GM19468 (cell line): ENCODE results near the gene BGN.

Source experiments
- ATAC-seq: cut with Tn5 transposase; IDR thresholded peaks from one replicate; pipeline ENCODE4 v1.9.1; 2021; ENCODE audit warnings: mild to moderate bottlenecking, moderate library complexity, moderate number of reproducible peaks; ENCODE audit not compliant: unreplicated experiment; ENCODE audit errors: extremely low read depth

BGN gene

GRCh38 chrX:153478746-153479145 lies 16.0 kb upstream of the BGN start:
- no peak for ATAC-seq

DNA sequence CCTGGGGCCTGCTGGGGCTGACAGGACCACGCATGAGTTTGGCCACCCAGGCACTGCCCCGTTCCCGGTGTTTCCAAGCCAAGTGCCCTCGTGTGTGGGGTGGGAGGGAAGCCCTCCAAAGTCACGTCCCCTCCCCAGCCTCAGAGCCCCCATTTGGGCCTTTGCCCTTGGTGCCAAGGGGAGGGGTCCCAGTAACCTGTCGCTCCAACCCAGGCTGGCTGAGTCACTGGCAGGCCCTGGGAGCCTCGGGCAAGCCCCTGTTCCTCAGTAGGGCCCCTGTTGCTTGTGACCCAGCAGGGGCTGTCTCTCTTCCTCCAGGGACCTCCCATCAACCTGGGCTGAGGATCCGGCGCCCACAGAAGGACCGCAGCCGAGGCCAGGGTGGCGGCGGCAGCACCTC lies 13.7 kb upstream of the BGN start:
- ATAC-seq = no peak

DNA sequence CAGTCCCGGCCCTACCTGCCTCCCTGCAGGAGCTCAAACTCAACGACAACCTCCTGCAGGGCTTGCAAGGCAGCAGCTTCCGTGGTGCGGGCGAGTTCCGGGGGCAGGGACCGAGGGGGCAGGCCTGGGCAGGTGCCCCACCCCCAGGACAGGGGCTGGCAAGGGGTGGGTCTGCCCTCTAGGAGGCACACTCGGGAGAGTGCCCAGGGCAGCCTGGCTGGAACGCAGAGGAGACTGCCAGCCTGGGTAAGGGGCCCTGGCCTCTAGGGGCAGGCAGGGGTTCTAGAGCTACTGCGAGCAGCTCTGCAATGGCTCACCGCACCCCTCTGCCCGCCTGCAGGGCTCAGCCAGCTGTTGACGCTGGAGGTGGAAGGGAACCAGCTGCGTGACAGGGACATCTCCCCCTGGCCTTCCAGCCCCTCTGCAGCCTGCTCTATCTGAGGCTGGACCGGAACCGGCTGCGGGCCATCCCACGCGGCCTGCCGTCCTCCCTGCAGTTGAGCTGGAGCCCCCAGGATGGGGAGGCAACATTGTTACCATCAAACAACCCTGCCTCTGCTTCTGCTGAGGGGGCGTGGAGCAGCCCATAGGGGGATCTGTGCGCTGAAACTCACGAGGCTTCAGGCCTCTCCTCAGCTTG lies 12.3 kb upstream of the BGN start:
- ATAC-seq = no peak

DNA sequence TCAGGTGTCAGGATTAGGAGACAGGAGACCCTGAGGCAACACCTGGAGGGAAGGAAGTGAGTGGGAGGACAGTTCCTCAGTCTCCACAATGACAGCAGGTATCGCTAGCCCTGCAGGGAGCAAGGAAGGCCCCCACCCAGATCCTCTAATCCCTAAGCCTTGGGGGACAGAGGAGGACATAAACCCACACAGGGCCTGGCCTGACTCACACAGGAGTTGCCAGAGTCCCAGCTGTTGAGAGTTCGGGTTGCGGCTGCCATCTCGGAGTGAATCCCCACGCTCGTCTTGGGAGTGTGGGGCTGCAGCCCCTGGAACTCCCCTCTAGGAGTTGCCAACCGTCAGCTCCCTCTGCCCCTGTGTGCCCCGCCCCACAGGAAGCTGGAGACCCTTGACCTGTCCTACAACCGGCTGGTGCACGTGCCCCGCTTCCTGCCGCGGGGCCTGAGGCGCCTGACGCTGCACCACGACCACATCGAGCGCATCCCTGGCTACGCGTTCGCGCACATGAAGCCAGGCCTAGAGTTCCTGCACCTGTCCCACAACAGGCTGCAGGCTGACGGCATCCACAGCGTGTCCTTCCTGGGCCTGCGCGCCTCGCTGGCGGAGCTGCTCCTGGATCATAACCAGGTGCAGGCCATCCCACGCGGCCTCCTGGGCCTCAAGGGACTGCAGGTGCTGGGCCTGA lies 9.2 kb upstream of the BGN start:
- ATAC-seq = no peak

DNA sequence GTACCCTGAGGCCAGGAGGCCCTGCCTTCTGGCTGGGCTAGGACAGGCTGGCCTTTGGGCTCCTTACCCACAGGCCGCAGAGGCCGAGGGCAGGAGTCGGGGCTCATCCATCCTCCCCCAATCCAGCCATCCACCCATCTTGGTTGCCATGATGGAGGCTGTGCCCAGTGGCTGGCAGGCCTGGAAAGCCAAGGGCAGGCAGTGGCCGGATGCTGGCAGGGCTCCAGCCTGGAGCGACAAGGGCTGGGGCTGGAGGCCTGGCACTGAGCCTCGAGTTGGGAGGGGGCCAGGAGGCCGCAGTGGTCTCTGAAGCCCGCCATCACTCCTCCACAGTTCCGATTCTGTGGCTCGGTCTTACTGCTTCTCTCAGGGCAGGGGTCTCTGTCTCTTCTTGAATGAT lies 8.6 kb upstream of the BGN start:
- ATAC-seq = no peak

DNA sequence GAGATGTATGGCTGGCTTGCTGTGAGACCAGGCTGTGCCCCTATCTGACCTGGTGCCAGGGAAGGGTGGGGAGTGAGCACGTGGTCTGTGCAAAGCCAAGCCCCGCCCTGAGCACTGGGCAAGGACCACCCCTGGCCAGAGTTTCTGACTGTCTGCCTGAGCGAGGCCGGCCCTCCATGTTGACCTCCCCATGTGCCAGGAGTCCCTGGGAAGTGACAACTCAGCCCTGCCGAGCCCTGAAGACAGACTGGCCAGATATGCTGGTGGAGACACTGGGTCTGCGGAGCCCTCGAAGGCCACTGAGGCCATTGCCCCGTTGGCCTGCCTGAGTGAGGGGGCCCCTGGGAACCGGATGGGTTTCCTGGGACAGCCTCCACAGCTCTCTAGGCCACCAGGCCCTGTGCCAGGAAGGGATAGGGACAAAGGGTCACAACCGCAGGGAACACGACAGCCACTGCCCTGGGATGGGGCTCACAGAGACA lies 7.1 kb upstream of the BGN start:
- no peak for ATAC-seq

DNA sequence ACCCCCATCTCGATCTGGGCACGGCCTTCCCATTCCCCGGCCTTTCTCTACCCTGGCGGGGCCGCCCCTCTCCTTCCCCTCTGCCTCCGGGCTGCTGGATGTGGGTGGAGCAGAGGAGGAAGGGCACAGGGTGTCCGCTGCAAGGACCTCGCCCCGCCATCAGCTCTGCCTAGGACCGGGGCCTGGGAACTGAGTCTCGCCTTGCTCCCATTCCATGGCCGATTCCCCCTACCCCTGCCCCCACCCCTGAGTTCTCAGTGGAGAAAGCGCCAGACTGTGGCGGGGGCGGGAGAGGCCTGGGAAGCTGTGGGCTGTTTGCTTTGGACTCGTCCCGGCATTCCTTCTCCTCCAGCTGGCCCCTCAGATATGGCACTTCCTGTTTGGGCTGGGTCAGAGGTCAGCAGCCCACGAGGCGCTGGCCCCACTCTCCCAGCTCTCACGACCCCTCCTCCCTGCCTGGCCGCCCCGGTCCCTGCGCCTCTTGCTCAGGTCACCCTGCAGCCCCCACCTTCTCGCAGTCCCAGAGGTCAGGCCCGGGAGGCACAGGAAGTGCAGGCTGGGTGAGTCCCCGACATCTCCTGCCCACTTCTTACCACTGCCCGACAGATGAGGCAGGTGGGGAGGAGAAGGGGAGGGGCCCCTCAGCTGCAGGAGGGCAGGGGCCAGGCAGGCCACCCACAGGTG lies 6.4 kb upstream of the BGN start:
- ATAC-seq = no peak

DNA sequence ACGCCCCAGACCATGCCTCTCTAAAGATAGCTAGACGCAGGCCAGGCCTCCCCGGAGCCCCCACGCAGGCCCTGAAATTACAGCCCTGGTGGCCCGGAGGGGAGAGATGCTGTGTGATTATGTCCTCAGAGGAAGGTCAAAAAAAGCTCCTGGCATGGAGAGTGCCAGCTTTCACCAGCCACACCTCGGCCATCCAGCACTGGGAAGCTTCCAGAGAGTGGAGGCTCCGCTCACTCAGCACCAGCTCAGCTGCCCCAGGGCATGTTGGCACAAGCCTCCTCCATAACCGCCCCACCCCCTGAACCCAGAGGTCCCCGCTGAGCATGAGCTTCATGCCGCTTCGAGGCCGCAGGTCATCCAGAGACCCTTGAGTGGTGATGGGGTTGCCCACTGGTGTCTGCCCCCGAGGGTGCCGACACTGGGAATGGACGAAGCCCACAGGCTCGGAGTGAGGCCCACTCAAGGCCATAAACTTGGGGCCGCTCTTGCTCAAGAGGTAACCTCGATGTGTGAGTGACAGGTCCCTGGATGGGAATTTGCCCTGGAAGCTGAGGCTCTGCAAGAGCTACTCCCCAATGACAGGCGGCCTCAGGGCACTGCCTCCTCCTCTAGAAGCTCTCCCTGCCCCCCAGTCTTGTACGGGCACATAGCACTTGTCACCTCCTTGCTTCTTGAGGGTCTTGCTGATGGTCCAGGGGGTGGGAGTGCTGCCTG lies 4.4 kb upstream of the BGN start:
- ATAC-seq = no peak

DNA sequence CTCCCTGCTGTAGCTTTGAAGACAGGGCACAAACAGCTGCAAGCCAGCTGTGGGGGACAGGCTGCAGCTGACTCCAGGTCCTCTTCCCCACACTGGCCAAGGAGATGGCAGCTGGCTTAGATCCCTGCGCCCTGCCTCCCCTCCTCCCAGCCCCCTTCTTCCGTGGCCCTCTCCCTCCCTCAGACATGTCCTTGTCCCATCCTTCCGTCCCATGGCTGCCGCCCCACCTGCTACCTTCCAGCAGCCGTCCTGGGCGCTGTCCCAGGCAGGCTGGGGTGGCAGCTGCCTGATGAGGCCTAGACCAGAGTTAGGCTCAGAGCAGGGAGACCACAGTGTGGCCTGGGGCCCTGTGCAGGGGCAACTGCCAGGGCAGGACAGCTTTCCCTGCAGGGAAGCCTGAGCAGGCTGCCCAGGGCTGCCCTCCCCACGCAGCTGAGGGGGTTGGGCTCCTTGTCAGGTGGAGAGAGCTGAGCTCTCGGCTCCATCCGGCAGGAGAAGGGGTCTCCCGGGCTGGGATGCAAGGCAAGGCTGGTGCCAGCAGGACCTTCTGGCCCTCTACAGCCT lies 3.3 kb upstream of the BGN start:
- ATAC-seq = no peak

DNA sequence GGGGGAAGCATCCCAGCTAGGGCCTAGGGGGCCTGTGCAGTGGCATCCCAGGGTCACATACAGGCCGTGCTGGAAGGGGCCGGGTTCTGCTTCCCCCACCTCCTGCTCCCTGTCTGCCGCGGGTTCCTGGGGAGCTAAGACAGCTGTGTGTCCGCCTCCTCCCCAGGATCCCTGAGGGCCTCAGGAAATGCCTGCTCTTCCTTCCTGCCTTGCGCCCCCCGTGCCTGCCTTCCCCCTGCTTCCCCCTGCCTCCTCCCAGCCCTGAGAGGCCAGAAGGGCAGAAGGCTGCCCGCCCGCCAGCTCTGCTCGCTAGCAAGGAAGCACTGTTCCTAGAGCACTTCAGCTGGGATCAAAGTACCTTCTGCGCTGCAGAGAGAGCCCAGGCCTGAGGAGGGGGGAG lies 2.9 kb upstream of the BGN start:
- no peak for ATAC-seq

GRCh38 chrX:153492543-153492942 lies 2.2 kb upstream of the BGN start:
- no peak for ATAC-seq

- ATAC-seq = no peak
Measured at GRCh38 chrX:153493085-153493484, 1.7 kb upstream of the BGN start.

DNA sequence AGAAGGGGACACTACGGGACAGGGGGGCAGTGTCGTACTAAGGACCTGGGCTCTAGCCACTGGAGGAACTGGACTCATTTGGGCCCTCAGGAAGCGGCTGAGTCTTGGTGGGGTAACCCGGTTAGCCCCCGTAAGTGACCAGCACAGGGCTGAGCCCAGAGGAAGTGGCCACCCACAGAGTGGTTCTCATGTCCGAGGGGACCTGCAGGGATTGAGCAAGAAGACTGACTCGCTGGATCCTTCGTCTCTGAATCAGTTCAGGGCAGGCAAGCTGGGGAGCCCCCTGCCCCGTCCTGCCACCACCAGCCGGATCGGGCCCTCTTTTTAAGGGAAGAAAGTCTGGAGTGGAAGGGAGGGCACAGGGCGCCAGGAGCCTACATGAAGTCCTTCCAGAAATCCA lies 719 bp upstream of the BGN start:
- no peak for ATAC-seq

GRCh38 chrX:153495362-153495751 lies 577 bp downstream of the BGN start:
- ATAC-seq = no peak

DNA sequence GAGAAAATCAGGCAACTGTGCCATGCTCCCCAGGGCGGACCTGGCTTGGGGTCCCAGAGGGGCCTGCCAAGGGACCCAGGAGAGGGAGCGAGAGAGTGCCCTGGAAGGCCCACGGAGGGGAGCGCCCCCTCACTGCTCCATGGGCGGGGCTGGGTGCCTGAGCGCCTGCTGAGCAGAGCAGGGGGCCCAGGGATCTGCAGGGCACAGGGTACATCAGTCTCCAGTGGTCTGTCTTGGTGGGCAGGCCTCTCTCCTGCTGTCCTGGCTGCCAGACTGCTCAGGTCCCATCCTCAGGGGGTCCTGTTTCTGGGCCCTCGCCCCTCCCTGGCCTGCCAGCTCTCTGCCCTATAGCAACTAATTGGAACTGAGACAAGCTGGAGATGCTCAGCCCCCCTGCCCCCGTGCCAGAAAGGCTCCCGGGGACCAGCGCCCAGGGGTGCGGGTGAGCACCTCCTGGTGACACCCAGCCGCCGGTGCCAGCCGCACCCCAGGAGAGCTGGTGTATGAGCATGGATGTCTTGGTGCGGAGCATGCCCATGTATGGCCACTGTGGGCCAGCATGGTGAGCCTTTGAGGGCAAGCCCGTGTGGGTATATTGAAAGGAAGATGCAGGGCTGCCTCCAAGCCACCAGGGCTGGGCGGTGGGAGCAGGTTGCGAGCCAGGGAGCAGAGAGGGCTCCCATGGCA lies 1.3 kb downstream of the BGN start:
- ATAC-seq = no peak

DNA sequence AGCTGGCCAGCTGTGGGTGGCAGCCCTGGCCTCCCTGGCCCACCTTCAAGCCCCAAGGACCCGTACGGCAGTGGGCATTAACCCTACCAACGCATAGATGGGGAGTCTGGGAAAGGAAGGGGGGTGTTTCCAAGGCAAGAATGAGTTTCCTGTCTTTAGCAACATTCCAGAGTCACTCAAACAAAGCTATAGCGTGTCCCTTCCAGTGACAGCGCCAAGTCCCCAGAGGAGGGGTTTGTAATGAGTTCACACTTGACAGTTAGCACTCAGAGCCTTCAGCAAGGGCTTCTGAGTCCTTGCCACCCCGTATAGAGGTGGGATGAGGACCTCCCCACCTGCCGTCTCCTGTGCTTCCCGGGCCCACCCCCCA lies 1.8 kb downstream of the BGN start:
- no peak for ATAC-seq

GRCh38 chrX:153498453-153498852 lies 3.7 kb downstream of the BGN start:
- ATAC-seq = no peak

- ATAC-seq = no peak
Measured at GRCh38 chrX:153499341-153499740, 4.6 kb downstream of the BGN start.

- ATAC-seq = no peak
Measured at GRCh38 chrX:153499876-153500275, 5.1 kb downstream of the BGN start.

DNA sequence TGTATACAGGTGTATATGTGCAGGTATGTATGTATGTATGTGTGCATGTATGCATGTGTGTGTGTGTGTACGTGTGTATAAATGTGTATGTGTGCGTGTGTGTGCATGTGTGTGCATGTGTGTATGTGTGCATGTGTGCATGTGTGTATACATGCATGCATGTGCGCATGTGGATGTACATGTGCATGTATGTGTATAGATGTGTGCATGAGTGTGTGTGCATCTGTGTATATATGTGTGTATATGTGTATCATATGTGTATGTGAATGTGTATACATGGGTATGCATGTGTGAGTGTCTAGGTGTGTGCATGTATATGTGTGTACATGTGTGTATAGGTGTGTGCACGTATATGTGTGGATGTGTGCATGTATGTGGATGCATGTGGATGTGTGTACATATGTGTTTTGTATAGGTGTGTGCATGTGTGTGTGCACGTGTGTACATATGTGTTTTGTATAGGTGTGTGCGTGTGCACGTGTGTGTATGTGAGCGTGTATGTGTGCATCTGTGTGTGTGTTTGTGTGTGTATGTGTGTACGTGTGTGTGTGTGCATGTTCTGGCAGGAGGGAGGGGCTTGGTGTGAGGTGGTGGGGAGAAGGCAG lies 6.0 kb downstream of the BGN start:
- no peak for ATAC-seq
